ENCODE results near the gene RGS11.

Gene RGS11

DNA sequence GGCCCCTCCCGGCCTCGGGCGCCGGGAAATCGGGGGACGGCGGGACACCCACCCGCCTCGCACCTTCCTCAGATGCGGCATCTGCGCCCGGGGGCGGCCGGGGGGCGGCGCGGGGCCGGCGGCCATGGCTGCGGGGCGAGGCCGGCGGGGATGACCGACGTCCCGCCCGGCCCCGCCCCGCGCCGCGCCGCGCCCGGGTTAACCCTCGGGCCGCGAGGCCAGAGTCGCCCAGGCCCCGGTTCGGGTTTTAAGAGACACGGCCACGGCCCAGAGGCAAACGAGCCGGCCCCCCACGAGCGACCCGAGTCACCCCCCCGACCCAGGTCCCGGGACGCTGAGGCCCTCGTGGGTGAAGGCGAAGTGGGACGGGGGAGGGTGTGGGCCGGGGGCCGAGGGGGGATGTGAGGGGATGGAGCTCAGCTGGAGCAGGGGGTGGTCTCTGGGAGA, at the start of gene RGS11:
Gene RGS11 (minus strand): TSS at position 159 of the 447 bp plus-strand sequence. CDS start 33 bp downstream, at position 126.
- no peak for DNase-seq

DNA sequence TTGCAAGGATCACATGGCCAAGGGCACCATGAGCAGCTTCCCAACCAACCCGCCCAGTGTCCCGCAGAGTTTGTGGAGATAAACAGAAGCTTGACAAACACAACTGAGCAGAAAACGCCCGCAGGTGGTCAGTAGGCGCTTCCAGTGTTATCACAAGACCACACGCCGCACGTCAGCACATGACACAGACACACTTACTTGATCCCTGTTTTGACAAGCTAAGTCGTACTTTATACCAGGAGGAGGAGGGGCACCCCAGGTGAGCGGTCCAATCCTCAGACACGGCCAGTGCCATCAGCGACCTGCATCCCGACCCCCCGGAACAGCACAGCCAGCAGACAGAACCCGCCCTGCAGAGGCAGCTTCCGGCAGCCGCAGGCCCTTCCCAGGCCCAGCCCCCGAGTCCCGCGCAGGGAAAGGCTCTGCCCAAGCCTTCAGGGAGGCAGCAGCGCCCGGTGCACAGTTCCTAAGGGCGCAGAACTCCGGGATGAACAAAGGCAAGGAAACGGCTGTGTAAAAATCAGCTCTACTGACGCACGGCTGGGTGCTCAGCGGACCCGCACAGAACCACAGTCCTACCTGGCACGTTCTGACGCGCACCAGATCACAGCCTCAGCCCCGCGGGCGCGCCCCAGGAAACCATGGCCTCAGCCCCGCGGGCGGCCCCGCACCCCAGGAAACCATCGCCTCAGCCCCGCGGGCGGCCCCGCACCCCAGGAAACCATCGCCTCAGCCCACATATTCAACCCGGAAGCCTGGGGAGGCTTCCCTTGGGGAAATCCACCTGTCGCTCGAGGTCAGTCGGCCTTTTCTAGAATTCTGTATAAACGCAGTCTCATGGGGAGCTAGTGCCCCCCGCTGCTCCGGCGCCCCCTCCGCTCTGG, 48.9 kb upstream of the RGS11 start:
- peak; percentile 83 for DNase-seq

- no peak for DNase-seq
These were observed 48.4 kb upstream of the RGS11 start for GRCh38 chr16:324201-324450.

- no peak for DNase-seq
These were observed 46.9 kb upstream of the RGS11 start for GRCh38 chr16:322476-323143.

- DNase-seq: no peak
These were observed 45.8 kb upstream of the RGS11 start for GRCh38 chr16:321532-321931.

DNA sequence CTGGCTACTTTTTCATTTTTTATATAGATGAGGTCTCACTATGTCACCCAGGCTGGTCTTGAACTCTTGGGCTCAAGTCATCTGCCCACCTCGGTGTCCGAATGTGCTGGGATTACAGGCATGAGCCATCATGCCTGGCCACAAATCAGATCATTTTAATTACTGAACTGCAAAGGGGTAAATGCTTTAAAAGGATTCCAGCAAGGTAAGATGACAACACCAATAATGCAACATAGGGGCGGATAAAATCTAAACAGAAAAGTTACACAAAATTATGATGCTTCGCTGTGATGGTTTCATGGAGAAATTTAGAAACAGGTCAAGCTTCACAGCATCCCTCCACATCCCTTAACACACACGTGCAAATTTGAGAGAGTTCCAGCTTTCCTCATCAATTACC, 44.5 kb upstream of the RGS11 start:
- DNase-seq: no peak

- no peak for DNase-seq
These were observed 42.9 kb upstream of the RGS11 start for GRCh38 chr16:318628-319027.

DNA sequence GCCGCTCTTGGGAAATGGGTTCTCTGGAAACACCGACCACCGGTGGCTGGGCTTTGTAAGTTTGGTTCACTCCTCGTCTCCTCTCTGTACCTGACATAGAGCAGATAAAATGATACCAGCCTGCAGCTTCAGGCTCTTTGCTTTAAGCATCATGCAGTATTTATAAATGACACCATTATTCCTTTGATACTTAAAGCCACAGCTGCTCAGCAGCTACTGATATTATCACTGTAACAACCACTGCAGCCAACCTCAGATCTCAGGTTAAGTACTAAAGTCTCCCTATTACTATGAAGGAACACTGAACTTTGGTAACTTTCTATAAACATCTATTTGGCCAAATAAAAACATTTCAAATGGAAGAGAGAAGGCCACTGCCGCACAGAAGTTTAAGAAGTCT, 41.8 kb upstream of the RGS11 start:
- DNase-seq: no peak

DNA sequence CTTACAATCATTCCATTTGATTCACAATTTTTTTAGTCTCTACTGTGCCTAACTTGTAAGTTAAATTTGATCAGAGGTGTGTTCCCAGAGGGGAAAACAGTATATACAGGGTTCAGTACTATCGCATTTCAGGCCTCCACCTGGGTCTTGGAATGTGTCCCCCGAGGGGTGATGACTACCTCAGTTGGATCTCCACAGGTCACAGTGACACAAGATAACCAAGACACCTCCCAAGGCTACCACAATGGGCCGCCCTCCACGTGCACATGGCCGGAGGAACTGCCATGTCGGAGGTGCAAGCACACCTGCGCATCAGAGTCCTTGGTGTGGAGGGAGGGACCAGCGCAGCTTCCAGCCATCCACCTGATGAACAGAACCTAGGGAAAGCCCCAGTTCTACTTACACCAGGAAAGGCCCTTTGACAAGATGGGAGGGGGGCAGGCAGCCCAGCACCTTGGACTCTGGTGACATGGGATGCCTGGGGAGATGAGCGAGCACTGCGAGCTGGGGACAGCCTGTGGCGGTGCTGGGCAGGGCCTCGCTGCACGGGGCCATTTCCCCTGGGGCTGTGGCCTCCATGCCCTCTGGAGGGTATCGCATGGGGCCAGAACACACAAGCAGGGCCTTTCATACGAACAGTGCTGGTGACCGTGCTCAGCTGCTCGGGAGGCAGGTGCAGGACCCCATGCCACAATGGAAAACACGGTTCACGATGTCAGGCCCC, 41.2 kb upstream of the RGS11 start:
- no peak for DNase-seq

DNA sequence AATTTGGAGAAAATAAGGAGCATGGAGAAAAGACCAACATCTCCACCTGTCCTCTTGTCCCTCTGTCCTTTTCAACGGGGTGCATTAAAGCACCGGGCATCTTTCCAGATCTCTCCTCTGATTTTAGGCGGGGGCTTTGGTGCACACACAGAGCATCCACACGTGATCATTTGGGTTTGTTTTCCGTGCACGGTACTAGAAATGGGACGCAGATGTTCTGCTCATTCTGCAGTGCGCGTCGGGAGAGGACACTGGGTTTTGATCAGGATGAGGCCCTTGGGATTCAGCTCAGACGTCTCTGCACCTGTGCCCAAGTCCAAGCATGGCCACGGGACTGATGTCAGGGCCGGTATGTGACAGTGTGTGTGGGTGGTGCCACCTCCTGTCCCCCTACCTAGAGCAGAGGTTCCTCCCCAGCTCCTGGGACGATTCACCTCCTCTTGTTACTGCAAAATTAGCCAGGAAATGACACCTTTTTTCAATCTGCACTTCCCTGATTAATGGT, 39.1 kb upstream of the RGS11 start:
- no peak for DNase-seq

GRCh38 chr16:314351-314750, 38.6 kb upstream of the RGS11 start:
- DNase-seq: no peak

- no peak for DNase-seq
These were observed 36.0 kb upstream of the RGS11 start for GRCh38 chr16:311725-312124.

DNA sequence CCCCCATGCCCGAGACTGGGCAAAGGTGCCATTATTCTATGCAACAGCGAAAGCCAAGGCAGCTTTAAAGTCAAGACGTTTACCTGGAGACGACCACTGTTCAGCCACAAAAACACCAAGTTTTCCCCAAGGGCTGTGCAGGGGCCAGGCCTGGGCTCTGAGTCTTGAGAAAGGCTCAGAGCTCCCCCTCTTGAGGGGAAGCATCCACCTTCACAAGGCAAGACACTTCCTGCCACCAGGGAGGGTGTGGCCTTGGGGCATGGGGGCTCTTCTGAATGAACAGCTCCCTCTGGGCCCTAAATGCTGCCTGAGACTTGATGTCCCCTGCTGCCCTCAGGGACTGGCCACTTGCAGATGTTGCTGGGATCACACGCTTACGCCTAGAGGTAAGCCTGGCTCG, 33.7 kb upstream of the RGS11 start:
- no peak for DNase-seq

GRCh38 chr16:307691-308312, 32.1 kb upstream of the RGS11 start:
- no peak for DNase-seq

GRCh38 chr16:306911-307370, 31.2 kb upstream of the RGS11 start:
- DNase-seq: no peak

- DNase-seq: no peak
These were observed 30.3 kb upstream of the RGS11 start for GRCh38 chr16:305916-306626.

DNA sequence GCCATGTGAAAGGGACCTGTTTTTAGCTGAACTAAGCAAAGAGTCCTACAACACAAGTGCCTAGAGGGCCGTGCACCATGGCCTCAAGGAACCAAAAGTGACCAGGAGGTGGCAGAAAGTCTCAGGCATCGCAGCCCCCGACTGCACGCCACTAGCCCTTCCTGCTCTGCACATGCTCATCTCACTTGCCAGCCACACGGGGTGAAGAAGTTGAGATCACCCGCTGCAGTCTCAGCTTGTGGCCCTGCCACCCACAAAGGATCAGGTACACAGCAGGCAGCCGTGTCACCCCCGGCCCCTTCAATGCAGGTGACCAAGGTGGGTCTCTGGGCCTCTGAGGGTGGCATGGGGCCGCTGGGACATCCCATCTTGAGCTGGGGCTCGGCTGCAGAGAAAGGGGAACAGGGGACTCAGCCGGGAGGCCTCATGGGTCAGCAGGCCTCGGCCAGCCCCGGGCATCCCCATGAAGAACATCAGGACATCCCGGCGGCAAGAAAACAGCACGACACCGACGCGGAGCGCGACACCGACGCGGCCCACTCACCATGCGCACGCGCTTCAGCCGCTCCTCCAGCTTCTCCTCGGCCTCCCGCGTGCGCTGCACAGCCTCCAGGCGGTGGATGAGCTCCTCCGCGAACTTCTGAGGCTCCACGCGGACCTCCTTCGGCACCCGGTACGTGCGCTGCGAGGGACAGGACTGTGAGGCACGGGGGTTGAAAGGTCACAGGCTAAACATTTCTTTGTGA, 28.2 kb upstream of the RGS11 start:
- peak; percentile 20 for DNase-seq

DNA sequence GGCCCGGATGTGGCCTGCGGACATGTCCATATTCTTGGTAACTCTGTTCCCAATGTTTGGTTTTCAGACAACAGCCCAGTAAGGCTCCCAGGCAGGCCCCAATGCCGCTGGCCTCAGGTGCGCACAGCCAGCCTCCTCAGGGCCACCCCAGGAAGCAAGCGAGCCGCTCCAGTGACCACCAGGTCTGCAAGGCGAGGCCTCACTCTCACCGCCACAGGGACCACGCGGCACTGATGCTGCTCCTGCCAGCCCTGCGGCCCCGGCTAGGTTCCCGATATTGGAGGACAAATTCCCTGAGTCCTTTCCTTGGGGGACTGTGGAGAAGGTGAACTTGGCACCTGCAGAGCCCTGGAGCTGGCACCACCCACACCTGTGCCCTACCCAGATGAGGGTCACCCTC, 26.2 kb upstream of the RGS11 start:
- no peak for DNase-seq

DNA sequence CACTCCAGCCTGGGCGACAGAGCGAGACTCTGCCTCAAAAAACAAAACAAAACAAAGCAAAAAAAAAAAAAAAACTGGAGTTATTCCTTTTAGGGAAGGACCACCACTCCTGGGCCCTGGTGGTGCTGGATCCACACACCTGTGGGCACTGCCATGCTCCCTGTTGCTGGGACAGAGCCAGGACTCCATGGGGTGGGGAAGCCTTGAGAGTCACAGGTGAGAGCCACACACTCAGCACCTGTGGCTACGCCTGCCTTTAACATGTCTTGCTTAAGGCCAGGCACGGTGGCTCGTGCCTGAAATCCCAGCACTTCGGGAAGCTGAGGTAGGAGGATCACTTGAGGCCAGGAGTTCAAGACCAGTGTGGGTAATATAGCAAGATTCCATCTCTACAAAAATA, 25.5 kb upstream of the RGS11 start:
- DNase-seq: no peak

GRCh38 chr16:297832-298231, 22.1 kb upstream of the RGS11 start:
- DNase-seq: no peak

- no peak for DNase-seq
These were observed 21.2 kb upstream of the RGS11 start for GRCh38 chr16:296806-297510.

All from CD4-positive, alpha-beta T cell treated with Interleukin-10 for 1 hour (primary cell).